ENCODE measurements around the gene MRPS5.

DNA sequence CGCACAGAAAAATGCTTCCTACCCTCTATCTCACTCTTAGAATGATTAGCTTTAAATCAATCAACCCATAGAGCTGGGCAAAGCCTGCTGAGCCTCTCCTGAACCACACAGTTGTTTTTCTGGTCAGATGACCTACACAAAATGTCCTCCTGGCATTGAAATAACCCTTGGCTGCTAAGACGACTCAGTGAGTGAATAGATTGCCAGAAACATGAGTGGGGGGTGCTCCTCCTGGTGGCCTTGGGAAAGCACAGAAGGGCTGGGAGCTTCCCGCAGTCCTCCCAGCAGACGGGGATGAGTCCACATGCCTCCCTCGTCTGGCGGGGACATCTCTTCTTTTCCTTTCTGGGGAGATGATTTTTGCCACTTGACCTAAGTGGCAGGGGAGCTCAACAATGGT lies 81.2 kb downstream of the MRPS5 start:
- TF ChIP-seq, protein P1, sequence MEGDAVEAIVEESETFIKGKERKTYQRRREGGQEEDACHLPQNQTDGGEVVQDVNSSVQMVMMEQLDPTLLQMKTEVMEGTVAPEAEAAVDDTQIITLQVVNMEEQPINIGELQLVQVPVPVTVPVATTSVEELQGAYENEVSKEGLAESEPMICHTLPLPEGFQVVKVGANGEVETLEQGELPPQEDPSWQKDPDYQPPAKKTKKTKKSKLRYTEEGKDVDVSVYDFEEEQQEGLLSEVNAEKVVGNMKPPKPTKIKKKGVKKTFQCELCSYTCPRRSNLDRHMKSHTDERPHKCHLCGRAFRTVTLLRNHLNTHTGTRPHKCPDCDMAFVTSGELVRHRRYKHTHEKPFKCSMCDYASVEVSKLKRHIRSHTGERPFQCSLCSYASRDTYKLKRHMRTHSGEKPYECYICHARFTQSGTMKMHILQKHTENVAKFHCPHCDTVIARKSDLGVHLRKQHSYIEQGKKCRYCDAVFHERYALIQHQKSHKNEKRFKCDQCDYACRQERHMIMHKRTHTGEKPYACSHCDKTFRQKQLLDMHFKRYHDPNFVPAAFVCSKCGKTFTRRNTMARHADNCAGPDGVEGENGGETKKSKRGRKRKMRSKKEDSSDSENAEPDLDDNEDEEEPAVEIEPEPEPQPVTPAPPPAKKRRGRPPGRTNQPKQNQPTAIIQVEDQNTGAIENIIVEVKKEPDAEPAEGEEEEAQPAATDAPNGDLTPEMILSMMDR (conservative IDR thresholded peaks at IDR 0.05; ENCODE audit: low read length), result no peak
- no peak for TF ChIP-seq EZH2phosphoT487 (IDR thresholded peaks at IDR 0.05; ENCODE audit: borderline replicate concordance, low read depth, low read length)

All from OCI-LY7 (cell line).